Endodermal cell (in vitro differentiated cells): ENCODE results near the gene ZNF341. TPM values are rescaled to one million over a fixed set of nuclear protein-coding genes. Genes with fewer than 3 reads are reported as not detected.

Source experiments
- DNase-seq: peaks from one replicate; pipeline ENCODE4 v3.0.0-alpha.2; 2017
- H3K27ac ChIP-seq: 2 replicates; pipeline ENCODE4 v1.5.1; 2013; ENCODE audit warnings: mild to moderate bottlenecking, low read depth, low read length, moderate library complexity
- H3K27me3 ChIP-seq: 2 replicates; pipeline ENCODE4 v1.6.1; 2013; ENCODE audit warnings: mild to moderate bottlenecking, low read length, moderate library complexity; ENCODE audit not compliant: insufficient read depth, control insufficient read depth, poor library complexity, severe bottlenecking
- H3K36me3 ChIP-seq: 2 replicates; pipeline ENCODE4 v1.7.0; 2013; ENCODE audit warnings: mild to moderate bottlenecking, low read length, moderate library complexity; ENCODE audit not compliant: control insufficient read depth, insufficient read depth
- H3K4me1 ChIP-seq: one replicate; pipeline ENCODE4 v1.7.0; 2013; ENCODE audit warnings: low read length; ENCODE audit not compliant: control insufficient read depth, insufficient read depth
- H3K4me3 ChIP-seq: 2 replicates; pipeline ENCODE4 v1.5.1; 2013; ENCODE audit warnings: mild to moderate bottlenecking, low read length, moderate library complexity
- H3K9ac ChIP-seq: 2 replicates; pipeline ENCODE4 v1.6.1; 2013; ENCODE audit warnings: mild to moderate bottlenecking, low read length, moderate library complexity; ENCODE audit not compliant: poor library complexity, severe bottlenecking; ENCODE audit errors: extremely low read depth
- H3K9me3 ChIP-seq: 2 replicates; pipeline ENCODE4 v1.6.1; 2013; ENCODE audit warnings: mild to moderate bottlenecking, low read length, moderate library complexity; ENCODE audit not compliant: control insufficient read depth
- H3K27ac Mint-ChIP-seq: 2 replicates; pipeline ENCODE4 v1.8.0; 2020; ENCODE audit warnings: mixed read lengths
- H3K27me3 Mint-ChIP-seq: 2 replicates; pipeline ENCODE4 v1.8.0; 2021; ENCODE audit warnings: mild to moderate bottlenecking, mixed read lengths; ENCODE audit not compliant: insufficient read depth
- H3K36me3 Mint-ChIP-seq: 2 replicates; pipeline ENCODE4 v1.8.0; 2020; ENCODE audit warnings: low read depth, mixed read lengths
- H3K4me1 Mint-ChIP-seq: 2 replicates; pipeline ENCODE4 v1.8.0; 2020; ENCODE audit warnings: mixed read lengths
- H3K4me3 Mint-ChIP-seq: 2 replicates; pipeline ENCODE4 v1.8.0; 2020; ENCODE audit warnings: mild to moderate bottlenecking, moderate library complexity, mixed read lengths
- H3K9me3 Mint-ChIP-seq: 2 replicates; pipeline ENCODE4 v1.8.0; 2020; ENCODE audit warnings: mild to moderate bottlenecking, mixed read lengths
- WGBS, 2 experiments: methylation state at CpG; one replicate each; pipeline versions ENCODE4 v1.1.5 to v1.1.7; 2013; ENCODE audit warnings: missing lambda C conversion rate in 2 of 2, mixed read lengths in 1 of 2; ENCODE audit not compliant: insufficient coverage in 1 of 2, insufficient read length in 1 of 2; 5-methylcytosine and 5-hydroxymethylcytosine counted together
- total RNA-seq, 2 donors: library from RNA; stranded (reverse); fragmentation: NEBNext Ultra II Directional in 1 of 2; extraction: Animal tissue kit (Norgen Biotek cat#: 25700) in 1 of 2; gene quantifications; 2 replicates in 1 of 2; 3 replicates in 1 of 2; pipeline ENCODE4 v1.2.1, GENCODE V29; 2021
- TF ChIP-seq, protein P1 (sequence below): fragments of 200-600 bp; sonication (generic); conservative IDR thresholded peaks from 2 replicates; pipeline ENCODE4 v1.5.0; 2021; ENCODE audit warnings: antibody characterized with exemption, mild to moderate bottlenecking

The ZNF341 gene
- total RNA-seq, 2 donors from 2014 or later: 5.4 to 6.5 TPM

- Mint-ChIP-seq H3K9me3 (peaks cover 42% of the 10 kb centered on the region), H3K27ac (no peak overlapping the region), H3K27me3 (peaks cover 4% of the 10 kb centered on the region), H3K4me1 (no peaks in the 10 kb centered on the region), H3K36me3 (peaks cover 5% of the 10 kb centered on the region), H3K4me3 (no peak overlapping the region)
- no peaks in the 10 kb centered on the region for H3K9me3 ChIP-seq
- WGBS, 2 experiments: 90 to 97% methylated on average over 8 to 11 of the region's 11 CpGs
- no peak overlapping the region for H3K4me3 ChIP-seq
- no peak for DNase-seq
- TF ChIP-seq, protein P1, sequence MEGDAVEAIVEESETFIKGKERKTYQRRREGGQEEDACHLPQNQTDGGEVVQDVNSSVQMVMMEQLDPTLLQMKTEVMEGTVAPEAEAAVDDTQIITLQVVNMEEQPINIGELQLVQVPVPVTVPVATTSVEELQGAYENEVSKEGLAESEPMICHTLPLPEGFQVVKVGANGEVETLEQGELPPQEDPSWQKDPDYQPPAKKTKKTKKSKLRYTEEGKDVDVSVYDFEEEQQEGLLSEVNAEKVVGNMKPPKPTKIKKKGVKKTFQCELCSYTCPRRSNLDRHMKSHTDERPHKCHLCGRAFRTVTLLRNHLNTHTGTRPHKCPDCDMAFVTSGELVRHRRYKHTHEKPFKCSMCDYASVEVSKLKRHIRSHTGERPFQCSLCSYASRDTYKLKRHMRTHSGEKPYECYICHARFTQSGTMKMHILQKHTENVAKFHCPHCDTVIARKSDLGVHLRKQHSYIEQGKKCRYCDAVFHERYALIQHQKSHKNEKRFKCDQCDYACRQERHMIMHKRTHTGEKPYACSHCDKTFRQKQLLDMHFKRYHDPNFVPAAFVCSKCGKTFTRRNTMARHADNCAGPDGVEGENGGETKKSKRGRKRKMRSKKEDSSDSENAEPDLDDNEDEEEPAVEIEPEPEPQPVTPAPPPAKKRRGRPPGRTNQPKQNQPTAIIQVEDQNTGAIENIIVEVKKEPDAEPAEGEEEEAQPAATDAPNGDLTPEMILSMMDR: no peak
- H3K4me1 ChIP-seq: no peaks in the 10 kb centered on the region
- no peak overlapping the region for H3K27ac ChIP-seq
- no peaks in the 10 kb centered on the region for H3K27me3 ChIP-seq
- no peak overlapping the region for H3K9ac ChIP-seq
- no peaks in the 10 kb centered on the region for H3K36me3 ChIP-seq
Measured at GRCh38 chr20:33704197-33704924, 27.4 kb upstream of the ZNF341 start.

GRCh38 chr20:33707668-33708067 is 24.1 kb upstream of the ZNF341 start:
- Histone ChIP-seq H3K27me3 (no peaks in the 10 kb centered on the region), H3K4me1 (no peaks in the 10 kb centered on the region), H3K4me3 (no peak overlapping the region), H3K9me3 (no peaks in the 10 kb centered on the region), H3K36me3 (no peaks in the 10 kb centered on the region), H3K27ac (no peak overlapping the region), H3K9ac (no peak overlapping the region)
- H3K36me3 Mint-ChIP-seq: no peaks in the 10 kb centered on the region
- 80 to 89% methylated on average over 4 to 11 of the region's 11 CpGs for WGBS, 2 experiments
- H3K4me1 Mint-ChIP-seq: no peaks in the 10 kb centered on the region
- DNase-seq: no peak
- H3K27ac Mint-ChIP-seq: no peak overlapping the region
- TF ChIP-seq, protein P1: no peak
- H3K9me3 Mint-ChIP-seq: peaks cover 19% of the 10 kb centered on the region
- no peaks in the 10 kb centered on the region for H3K27me3 Mint-ChIP-seq
- no peak overlapping the region for H3K4me3 Mint-ChIP-seq

DNA sequence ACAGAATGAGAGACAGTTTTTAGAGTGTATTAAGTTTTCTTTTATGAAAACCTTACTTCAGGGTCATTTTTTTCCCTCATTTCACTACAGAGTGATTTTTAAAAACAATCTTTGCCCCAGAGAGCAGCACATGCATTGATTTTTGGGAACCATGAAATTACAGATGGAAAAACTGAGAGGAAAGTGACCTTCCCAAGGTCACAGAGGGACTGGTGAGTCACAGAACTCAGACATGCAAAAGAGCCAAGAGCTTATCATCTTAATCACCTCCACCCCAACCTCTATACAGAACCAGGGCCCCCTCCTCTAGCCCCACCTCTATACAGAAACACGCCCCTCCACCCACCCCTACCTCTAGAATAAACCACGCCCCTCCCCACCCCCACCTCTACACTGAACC is 22.4 kb upstream of the ZNF341 start:
- Histone ChIP-seq H3K9ac (no peak overlapping the region), H3K9me3 (no peaks in the 10 kb centered on the region), H3K4me3 (no peak overlapping the region), H3K36me3 (no peaks in the 10 kb centered on the region), H3K27ac (no peak overlapping the region), H3K4me1 (no peaks in the 10 kb centered on the region), H3K27me3 (no peaks in the 10 kb centered on the region)
- Mint-ChIP-seq H3K27ac (no peak overlapping the region), H3K4me1 (no peaks in the 10 kb centered on the region), H3K27me3 (no peaks in the 10 kb centered on the region), H3K4me3 (no peak overlapping the region), H3K9me3 (peaks cover 3% of the 10 kb centered on the region), H3K36me3 (no peaks in the 10 kb centered on the region)
- TF ChIP-seq, protein P1: no peak
- 92% methylated on average over 1 of the region's 2 CpGs; no CpG with 5 or more reads in 1 of the 2 experiments for WGBS, 2 experiments
- DNase-seq: no peak
